Measurements from ENCODE around the gene PKIB. TPM values are rescaled to one million over a fixed set of nuclear protein-coding genes. Genes with fewer than 3 reads are reported as not detected.

Gene PKIB
- total and polyA plus RNA-seq, 2 of the 4 experiments (the other 2 are of a cell fraction) = 6.3 to 13.1 TPM

DNA sequence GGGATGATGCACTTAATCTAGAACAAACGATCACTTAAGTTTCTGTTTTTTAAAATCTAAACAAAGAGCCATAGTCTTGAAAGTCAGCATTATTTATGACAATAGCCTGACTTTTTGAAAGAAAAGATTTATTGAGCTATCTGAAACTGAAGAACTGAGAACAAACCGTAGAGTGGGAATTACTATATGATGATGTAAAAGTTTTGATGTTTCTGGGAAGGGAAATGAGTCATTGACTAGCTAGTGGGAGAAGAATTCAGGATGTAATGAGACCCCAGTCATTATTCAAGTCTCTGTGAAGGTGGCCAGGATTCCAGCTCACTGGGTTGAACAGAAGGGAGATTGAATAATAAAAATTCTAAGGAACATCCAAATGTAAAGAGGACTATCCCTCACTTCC lies 85.9 kb downstream of the PKIB start:
- Histone ChIP-seq H3K27me3 (ENCODE audit: control insufficient read depth, insufficient read depth, low read length) (no peaks in the 10 kb centered on the region), H2BK5ac (ENCODE audit: low read depth, low read length, poor library complexity, severe bottlenecking) (peak overlapping the region; percentile 64), H3K23ac (ENCODE audit: low read depth, low read length) (peak overlapping the region; percentile 65; the same call in 1 of the 2 replicates), H3K14ac (replicated peaks; ENCODE audit: low read depth, low read length) (peak overlapping the region; percentile 93; the same call in 1 of the 2 replicates), H2AK9ac (replicated peaks; ENCODE audit: low read depth, low read length, poor library complexity) (no peak overlapping the region), H3K9me1 (ENCODE audit: insufficient read depth, low read length) (peaks cover 8% of the 10 kb centered on the region), H4K5ac (ENCODE audit: low read depth, low read length) (no peak overlapping the region), H2AK5ac (ENCODE audit: low read depth, low read length) (0 out of 2 replicates have a peak overlapping the region, but pooled peaks have one; percentile 98), H3K4me1 (ENCODE audit: control insufficient read depth, insufficient read depth, low read length) (peaks cover 7% of the 10 kb centered on the region), H4K8ac (ENCODE audit: low read depth in 2 of 2, low read length in 2 of 2) (peak overlapping the region; percentile 15 to 85; a peak in 2 of 4 replicates), H2BK15ac (ENCODE audit: low read depth, low read length) (0 out of 3 replicates have a peak overlapping the region, but pooled peaks have one; percentile 88), H3K4me2 (ENCODE audit: low read depth, low read length) (peak overlapping the region; percentile 29; the same call in 1 of the 2 replicates), H3K56ac (ENCODE audit: extremely low read depth, insufficient read depth, low read length) (no peak overlapping the region), H3K9ac (ENCODE audit: low read depth, low read length) (no peak overlapping the region), H2BK20ac (ENCODE audit: low read depth, low read length) (peak overlapping the region; percentile 96), H4K91ac (ENCODE audit: insufficient read depth, low read depth, low read length) (peak overlapping the region; percentile 80; the same call in 1 of the 2 replicates), H4K20me1 (ENCODE audit: insufficient read depth, low read length) (no peaks in the 10 kb centered on the region), H3K18ac (ENCODE audit: low read depth, low read length) (peak overlapping the region; percentile 78), H3K27ac (ENCODE audit: insufficient read depth, low read length) (peak overlapping the region; percentile 53), H3K4me3 (ENCODE audit: insufficient read depth, low read depth, low read length) (no peak overlapping the region), H3K4ac (ENCODE audit: low read depth, low read length) (peak overlapping the region; percentile 95; the same call in 1 of the 2 replicates), H2AFZ (replicated peaks; ENCODE audit: low read length, poor library complexity) (no peak overlapping the region), H3K36me3 (ENCODE audit: control insufficient read depth, insufficient read depth, low read length) (no peaks in the 10 kb centered on the region), H3K9me3 (ENCODE audit: control insufficient read depth, insufficient read depth, low read length) (no peaks in the 10 kb centered on the region), H3K79me1 (ENCODE audit: low read depth in 1 of 2, low read length in 2 of 2) (peaks cover 0 to 4% of the 10 kb centered on the region in 2 experiments; a peak in 1 of 4 replicates), H2BK120ac (ENCODE audit: low read depth, low read length) (peak overlapping the region; percentile 97)
- ChIA-PET CTCF (interaction anchor here (0.7 kb wide), 1 partner anchor 29 kb away, joined by 4 read pairs; no protein-coding TSS in a partner anchor), POLR2A (ENCODE audit: unreplicated experiment) (no interaction called here)
- intact Hi-C loops (cut with micrococcal nuclease) (no loop called here), in situ Hi-C loops (cut with MboI; ENCODE audit: low sequenced_read_pairs) (no loop called here), dilution Hi-C loops (cut with HindIII; ENCODE audit: low sequenced_read_pairs, unreplicated experiment) (no loop called here)
- TF ChIP-seq FOS (IDR thresholded peaks at IDR 0.05; ENCODE audit: low read depth, low read length) (peak; percentile 70), CEBPB (IDR thresholded peaks at IDR 0.05; ENCODE audit: low read depth, low read length) (peak; percentile 46), BHLHE40 (IDR thresholded peaks at IDR 0.05; ENCODE audit: low read depth, low read length) (no peak), MAFK (IDR thresholded peaks at IDR 0.05; ENCODE audit: low read depth, low read length) (peak; percentile 7; the same call in 1 of the 2 replicates)
- no CpG with 5 or more reads among the region's 2 CpGs for WGBS, 2 experiments (ENCODE audit: extremely low coverage in 2 of 2, insufficient read length in 1 of 2)
- ATAC-seq (ENCODE audit: low read depth) (peak; percentile 75), DNase-seq (peak; percentile 94)
- no TSS peak for BruUV-seq (replicated peaks)

Measured in IMR-90 (cell line).